ENCODE measurements around the gene RBM46. TPM values are rescaled to one million over a fixed set of nuclear protein-coding genes. Genes with fewer than 3 reads are reported as not detected.

The RBM46 gene
- total and polyA plus RNA-seq, 10 of the 15 experiments (the other 5 are each of a cell fraction or from before 2014, with no cell fraction given) = not detected

DNA sequence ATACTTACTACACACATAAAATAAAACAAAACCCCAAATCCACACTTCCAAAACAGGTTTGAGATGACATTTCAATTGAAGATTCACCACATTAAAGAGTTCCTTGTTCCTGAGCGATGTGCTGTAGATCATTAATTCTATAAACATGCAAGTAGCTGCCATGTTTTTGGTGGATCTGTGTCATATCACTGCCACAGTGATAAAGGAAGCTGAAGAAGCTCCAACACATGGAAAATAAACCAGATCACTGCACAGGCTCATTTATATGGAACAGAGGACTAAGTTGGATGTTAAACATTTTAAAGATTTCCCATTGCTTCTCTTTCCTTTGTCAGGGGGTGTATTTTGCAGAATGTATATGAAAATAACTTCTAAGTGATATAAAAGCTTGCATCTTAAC lies 2.8 kb upstream of the RBM46 start:
- Histone ChIP-seq H3K9ac (ENCODE audit: control insufficient read depth, insufficient read depth, low read length) (no peak overlapping the region), H3K79me2 (ENCODE audit: control insufficient read depth, insufficient read depth, low read length) (no peaks in the 10 kb centered on the region), H3K27me3 (replicated peaks in 1 of 2; ENCODE audit: control insufficient read depth in 2 of 2, insufficient read depth in 2 of 2, low read length in 1 of 2) (no peaks in the 10 kb centered on the region), H3K4me3 (no peak overlapping the region), H3K36me3 (ENCODE audit: control insufficient read depth in 2 of 2, insufficient read depth in 2 of 2, low read length in 1 of 2) (no peaks in the 10 kb centered on the region), H2AFZ (ENCODE audit: control insufficient read depth, low read depth, low read length) (no peak overlapping the region), H3K4me2 (ENCODE audit: control insufficient read depth, insufficient read depth) (no peak overlapping the region), H3K4me1 (ENCODE audit: control insufficient read depth, insufficient read depth, low read length) (no peaks in the 10 kb centered on the region), H3K9me3 (replicated peaks; ENCODE audit: control insufficient read depth, insufficient read depth, low read length) (no peaks in the 10 kb centered on the region), H3K27ac (ENCODE audit: control insufficient read depth, insufficient read depth) (no peak overlapping the region), H4K20me1 (ENCODE audit: control insufficient read depth, insufficient read depth) (no peaks in the 10 kb centered on the region)
- BruUV-seq (replicated peaks) = no TSS peak
- intact Hi-C loops (cut with micrococcal nuclease; ENCODE audit: unreplicated experiment) = no loop called here
- CTCF ChIA-PET = interaction anchor here (0.6 to 1.5 kb wide), 6 partner anchors 12 to 1080 kb away, joined by 3 to 7 read pairs (median 4); no protein-coding TSS in a partner anchor
- POLR2A ChIA-PET = no interaction called here
- in situ Hi-C loops (cut with MboI) = no loop called here
- ATAC-seq = no peak
- FAIRE-seq = no peak
- no peak for DNase-seq (ENCODE audit: low read depth, low spot score)
- RAD21 ChIA-PET (ENCODE audit: unreplicated experiment) = interaction anchor here (1.5 kb wide), 1 partner anchor 226 kb away, joined by 3 read pairs; no protein-coding TSS in a partner anchor
- 4% methylated on average over 1 of the region's 1 CpG for WGBS (ENCODE audit: insufficient coverage, insufficient replicate concordance, low lambda C conversion rate, missing lambda C conversion rate)
- SMC1A ChIA-PET (ENCODE audit: uncharacterized antibody, unreplicated experiment) = interaction anchor here (0.9 to 1.3 kb wide), 3 partner anchors 29 to 228 kb away, joined by 3 to 5 read pairs (median 4); partner anchors contain the start of gene PLRG1
- TF ChIP-seq, protein P1, sequence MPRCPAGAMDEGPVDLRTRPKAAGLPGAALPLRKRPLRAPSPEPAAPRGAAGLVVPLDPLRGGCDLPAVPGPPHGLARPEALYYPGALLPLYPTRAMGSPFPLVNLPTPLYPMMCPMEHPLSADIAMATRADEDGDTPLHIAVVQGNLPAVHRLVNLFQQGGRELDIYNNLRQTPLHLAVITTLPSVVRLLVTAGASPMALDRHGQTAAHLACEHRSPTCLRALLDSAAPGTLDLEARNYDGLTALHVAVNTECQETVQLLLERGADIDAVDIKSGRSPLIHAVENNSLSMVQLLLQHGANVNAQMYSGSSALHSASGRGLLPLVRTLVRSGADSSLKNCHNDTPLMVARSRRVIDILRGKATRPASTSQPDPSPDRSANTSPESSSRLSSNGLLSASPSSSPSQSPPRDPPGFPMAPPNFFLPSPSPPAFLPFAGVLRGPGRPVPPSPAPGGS (IDR thresholded peaks at IDR 0.05; ENCODE audit: borderline replicate concordance, insufficient read depth, low read depth, low read length, poor library complexity, severe bottlenecking) = no peak
- TF ChIP-seq CHD4 (IDR thresholded peaks at IDR 0.05) (no peak), NFXL1 (IDR thresholded peaks at IDR 0.05; ENCODE audit: borderline replicate concordance) (no peak), CHD2 (IDR thresholded peaks at IDR 0.05; ENCODE audit: borderline replicate concordance, low read depth, low read length) (no peak), NR2C2 (IDR thresholded peaks at IDR 0.05; ENCODE audit: borderline replicate concordance, control insufficient read depth, insufficient read length, low read depth) (no peak), SIN3A (IDR thresholded peaks at IDR 0.05; ENCODE audit: low read depth, low read length) (no peak), KLF5 (IDR thresholded peaks at IDR 0.05; ENCODE audit: partially characterized antibody) (no peak), ESRRA (IDR thresholded peaks at IDR 0.05; ENCODE audit: low read length) (no peak), MTA3 (IDR thresholded peaks at IDR 0.05; ENCODE audit: borderline replicate concordance, low read length) (no peak), MEF2A (IDR thresholded peaks at IDR 0.05; ENCODE audit: insufficient read depth, low read depth, low read length) (no peak), ZNF207 (IDR thresholded peaks at IDR 0.05; ENCODE audit: borderline replicate concordance) (no peak), DPF2 (IDR thresholded peaks at IDR 0.05) (no peak), CEBPB (IDR thresholded peaks at IDR 0.05; ENCODE audit: borderline replicate concordance in 1 of 2, low read depth in 2 of 2, low read length in 2 of 2) (no peak), HDGF (IDR thresholded peaks at IDR 0.05) (no peak), EP300 (IDR thresholded peaks at IDR 0.05; ENCODE audit: borderline replicate concordance in 1 of 2, control insufficient read depth in 1 of 2, low read depth in 2 of 2, low read length in 2 of 2) (no peak)
- TF ChIP-seq, protein P2, sequence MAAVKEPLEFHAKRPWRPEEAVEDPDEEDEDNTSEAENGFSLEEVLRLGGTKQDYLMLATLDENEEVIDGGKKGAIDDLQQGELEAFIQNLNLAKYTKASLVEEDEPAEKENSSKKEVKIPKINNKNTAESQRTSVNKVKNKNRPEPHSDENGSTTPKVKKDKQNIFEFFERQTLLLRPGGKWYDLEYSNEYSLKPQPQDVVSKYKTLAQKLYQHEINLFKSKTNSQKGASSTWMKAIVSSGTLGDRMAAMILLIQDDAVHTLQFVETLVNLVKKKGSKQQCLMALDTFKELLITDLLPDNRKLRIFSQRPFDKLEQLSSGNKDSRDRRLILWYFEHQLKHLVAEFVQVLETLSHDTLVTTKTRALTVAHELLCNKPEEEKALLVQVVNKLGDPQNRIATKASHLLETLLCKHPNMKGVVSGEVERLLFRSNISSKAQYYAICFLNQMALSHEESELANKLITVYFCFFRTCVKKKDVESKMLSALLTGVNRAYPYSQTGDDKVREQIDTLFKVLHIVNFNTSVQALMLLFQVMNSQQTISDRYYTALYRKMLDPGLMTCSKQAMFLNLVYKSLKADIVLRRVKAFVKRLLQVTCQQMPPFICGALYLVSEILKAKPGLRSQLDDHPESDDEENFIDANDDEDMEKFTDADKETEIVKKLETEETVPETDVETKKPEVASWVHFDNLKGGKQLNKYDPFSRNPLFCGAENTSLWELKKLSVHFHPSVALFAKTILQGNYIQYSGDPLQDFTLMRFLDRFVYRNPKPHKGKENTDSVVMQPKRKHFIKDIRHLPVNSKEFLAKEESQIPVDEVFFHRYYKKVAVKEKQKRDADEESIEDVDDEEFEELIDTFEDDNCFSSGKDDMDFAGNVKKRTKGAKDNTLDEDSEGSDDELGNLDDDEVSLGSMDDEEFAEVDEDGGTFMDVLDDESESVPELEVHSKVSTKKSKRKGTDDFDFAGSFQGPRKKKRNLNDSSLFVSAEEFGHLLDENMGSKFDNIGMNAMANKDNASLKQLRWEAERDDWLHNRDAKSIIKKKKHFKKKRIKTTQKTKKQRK (IDR thresholded peaks at IDR 0.05; ENCODE audit: low read depth, low read length) = no peak
- TF ChIP-seq, protein P3, sequence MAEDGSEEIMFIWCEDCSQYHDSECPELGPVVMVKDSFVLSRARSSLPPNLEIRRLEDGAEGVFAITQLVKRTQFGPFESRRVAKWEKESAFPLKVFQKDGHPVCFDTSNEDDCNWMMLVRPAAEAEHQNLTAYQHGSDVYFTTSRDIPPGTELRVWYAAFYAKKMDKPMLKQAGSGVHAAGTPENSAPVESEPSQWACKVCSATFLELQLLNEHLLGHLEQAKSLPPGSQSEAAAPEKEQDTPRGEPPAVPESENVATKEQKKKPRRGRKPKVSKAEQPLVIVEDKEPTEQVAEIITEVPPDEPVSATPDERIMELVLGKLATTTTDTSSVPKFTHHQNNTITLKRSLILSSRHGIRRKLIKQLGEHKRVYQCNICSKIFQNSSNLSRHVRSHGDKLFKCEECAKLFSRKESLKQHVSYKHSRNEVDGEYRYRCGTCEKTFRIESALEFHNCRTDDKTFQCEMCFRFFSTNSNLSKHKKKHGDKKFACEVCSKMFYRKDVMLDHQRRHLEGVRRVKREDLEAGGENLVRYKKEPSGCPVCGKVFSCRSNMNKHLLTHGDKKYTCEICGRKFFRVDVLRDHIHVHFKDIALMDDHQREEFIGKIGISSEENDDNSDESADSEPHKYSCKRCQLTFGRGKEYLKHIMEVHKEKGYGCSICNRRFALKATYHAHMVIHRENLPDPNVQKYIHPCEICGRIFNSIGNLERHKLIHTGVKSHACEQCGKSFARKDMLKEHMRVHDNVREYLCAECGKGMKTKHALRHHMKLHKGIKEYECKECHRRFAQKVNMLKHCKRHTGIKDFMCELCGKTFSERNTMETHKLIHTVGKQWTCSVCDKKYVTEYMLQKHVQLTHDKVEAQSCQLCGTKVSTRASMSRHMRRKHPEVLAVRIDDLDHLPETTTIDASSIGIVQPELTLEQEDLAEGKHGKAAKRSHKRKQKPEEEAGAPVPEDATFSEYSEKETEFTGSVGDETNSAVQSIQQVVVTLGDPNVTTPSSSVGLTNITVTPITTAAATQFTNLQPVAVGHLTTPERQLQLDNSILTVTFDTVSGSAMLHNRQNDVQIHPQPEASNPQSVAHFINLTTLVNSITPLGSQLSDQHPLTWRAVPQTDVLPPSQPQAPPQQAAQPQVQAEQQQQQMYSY (CRISPR knock-in tag; IDR thresholded peaks at IDR 0.05) = no peak
